ENCODE results near the gene GCK.
A peak's percentile ranks its signal among the peaks of the same experiment; 100 is the strongest.
"Not testable (repeated sequence)": the region's sequence is repeated elsewhere in the genome, so short reads cannot be mapped to it uniquely, and the experiment has no call there.

The GCK gene

GRCh38 chr7:44139311-44140010 lies 49.8 kb downstream of the GCK start:
- DNase-seq = no peak

- DNase-seq = no peak
Observed at GRCh38 chr7:44138698-44139097, 50.5 kb downstream of the GCK start.

GRCh38 chr7:44136731-44137130 lies 52.5 kb downstream of the GCK start:
- DNase-seq = no peak

GRCh38 chr7:44134943-44135628 lies 54.2 kb downstream of the GCK start:
- DNase-seq = no peak

- DNase-seq = no peak
Observed at GRCh38 chr7:44133295-44133694, 55.9 kb downstream of the GCK start.

- DNase-seq = no peak
Observed at GRCh38 chr7:44132039-44132438, 57.2 kb downstream of the GCK start.

GRCh38 chr7:44131173-44132029 lies 57.8 kb downstream of the GCK start:
- DNase-seq = no peak

GRCh38 chr7:44128721-44129582 lies 60.3 kb downstream of the GCK start:
- no peak for DNase-seq

GRCh38 chr7:44127161-44127560 lies 62.1 kb downstream of the GCK start:
- no peak for DNase-seq

GRCh38 chr7:44126574-44126973 lies 62.7 kb downstream of the GCK start:
- not testable (repeated sequence) for DNase-seq

- DNase-seq = no peak
Observed at GRCh38 chr7:44124822-44125202, 64.4 kb downstream of the GCK start.

- DNase-seq = peak; percentile 99
Observed at GRCh38 chr7:44123190-44124003, 65.8 kb downstream of the GCK start, which contains the start of gene POLD2. POLD2 (minus strand) TSS chr7:44123548; CDS start chr7:44122053, 1,495 bp downstream.

- DNase-seq = no peak
Observed at GRCh38 chr7:44122529-44122928, 66.7 kb downstream of the GCK start.

GRCh38 chr7:44121761-44122420 lies 67.3 kb downstream of the GCK start:
- DNase-seq = no peak

- DNase-seq = no peak
Observed at GRCh38 chr7:44120395-44120794, 68.8 kb downstream of the GCK start.

- DNase-seq = no peak
Observed at GRCh38 chr7:44119829-44120380, 69.3 kb downstream of the GCK start.

- no peak for DNase-seq
Observed at GRCh38 chr7:44117801-44118429, 71.3 kb downstream of the GCK start.

- no peak for DNase-seq
Observed at GRCh38 chr7:44116789-44117666, 72.2 kb downstream of the GCK start.

- DNase-seq = no peak
Observed at GRCh38 chr7:44116087-44116788, 73.0 kb downstream of the GCK start.
